HG03571 (cell line): ENCODE data around the gene DDA1.
"Not testable (repeated sequence)": the region's sequence is repeated elsewhere in the genome, so short reads cannot be mapped to it uniquely, and the experiment has no call there.

Experiments used
- ATAC-seq: cut with Tn5 transposase; IDR thresholded peaks from one replicate; pipeline ENCODE4 v1.9.1; 2021; ENCODE audit not compliant: unreplicated experiment

DDA1 gene

DNA sequence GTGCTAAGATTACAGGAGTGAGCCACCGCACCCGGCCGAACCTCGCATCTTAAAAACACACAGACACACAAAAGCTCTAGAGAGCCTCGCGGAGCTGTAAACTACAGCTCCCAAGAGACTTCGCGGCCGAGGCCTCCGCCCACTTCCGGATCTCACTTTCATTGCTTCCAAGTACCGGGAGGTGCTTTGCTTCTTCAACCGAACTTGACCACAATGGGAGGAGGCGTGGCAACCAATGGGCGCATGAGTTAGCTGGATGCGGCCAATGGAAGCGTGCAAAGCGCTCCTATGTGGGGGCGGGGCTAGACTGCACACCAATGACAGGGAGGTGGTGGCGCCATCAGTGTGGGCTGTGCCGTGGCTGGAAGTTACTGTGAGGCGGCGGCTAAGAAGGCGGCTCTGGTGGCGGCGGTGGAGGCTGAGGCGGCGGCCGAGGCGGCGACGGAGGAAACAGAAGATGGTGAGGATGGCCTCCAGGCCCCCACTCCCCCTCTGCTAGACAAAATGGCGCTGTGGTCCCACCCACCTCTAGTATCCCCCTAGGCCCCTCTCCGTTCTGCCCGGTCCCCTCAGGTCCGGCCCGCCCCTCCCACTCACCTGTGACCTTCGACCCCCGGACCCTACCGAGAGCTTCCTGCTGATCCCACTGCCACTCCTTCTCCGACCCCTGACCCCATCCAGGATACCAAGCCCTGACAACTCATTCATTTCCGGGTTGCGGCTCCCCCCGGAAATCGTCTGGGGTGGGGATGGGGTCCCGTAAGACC lies at the start of gene DDA1:
DDA1 (plus strand) TSS at position 366 of the 767 bp plus-strand sequence; CDS start at position 458, 92 bp downstream.
- ATAC-seq, result peak; percentile 48

DNA sequence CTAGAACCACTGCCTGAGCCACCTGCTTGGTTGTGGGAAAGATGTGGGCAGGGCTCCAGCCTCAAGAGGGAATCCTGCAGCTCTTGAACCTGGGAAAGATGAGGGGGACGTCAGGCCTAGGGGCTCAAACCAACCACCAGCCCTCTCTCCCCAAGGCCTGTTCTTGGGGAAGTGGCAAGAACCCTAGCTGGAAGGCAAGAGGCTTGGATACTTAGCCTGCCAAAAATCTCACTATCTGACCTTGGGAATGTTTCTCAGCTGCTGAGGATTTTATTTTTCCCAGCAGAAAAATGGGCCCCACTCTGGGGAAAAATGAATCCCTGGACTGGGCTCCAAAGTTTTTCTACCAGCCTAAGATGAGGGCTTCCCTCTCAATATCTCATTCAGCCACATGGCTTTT lies 49.4 kb upstream of the DDA1 start:
- no peak for ATAC-seq

DNA sequence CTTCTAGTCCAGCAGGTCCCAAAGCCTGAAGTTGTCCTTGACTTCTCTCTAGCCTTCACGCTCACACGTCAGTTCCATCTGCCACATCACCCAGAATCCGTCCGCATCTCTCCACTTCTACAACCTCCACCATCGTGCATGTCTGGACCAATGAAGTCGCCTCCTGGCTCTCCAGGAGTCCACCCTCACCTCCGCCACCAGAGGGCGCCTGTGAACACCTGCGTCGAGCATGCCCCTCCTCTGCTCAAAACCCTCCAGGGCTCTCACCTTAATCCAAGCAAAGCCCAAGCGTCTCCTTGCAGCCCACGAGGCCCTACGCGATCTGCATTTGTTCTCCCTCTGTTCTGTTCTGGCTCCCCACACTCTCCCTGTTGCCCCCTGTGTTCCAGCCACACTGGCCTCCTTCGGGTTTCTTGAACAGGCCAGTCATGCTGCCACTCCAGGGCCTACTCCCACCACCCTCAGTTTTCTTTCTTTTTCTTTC lies 48.5 kb upstream of the DDA1 start:
- peak; percentile 76 for ATAC-seq

DNA sequence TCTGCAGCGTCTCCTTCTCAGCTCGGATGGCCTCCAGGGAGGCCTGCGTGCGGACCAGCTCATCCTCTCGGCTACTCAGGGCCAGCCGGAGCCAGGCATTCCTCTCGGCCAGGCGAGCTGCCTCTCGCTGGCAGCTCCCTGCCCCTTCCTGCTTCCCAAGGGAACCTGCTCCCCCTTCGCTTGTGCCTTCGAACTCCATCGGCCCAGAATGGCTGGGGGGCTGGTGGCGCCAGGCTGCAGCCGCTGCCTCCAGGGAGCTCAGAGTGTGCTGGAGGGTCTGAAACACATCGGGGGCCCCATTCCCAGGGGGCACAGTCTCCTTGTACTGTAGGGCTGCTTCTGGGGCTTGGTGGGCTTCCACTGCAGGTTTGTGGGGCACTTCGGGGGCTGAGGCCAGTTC lies 46.8 kb upstream of the DDA1 start:
- ATAC-seq, result no peak

DNA sequence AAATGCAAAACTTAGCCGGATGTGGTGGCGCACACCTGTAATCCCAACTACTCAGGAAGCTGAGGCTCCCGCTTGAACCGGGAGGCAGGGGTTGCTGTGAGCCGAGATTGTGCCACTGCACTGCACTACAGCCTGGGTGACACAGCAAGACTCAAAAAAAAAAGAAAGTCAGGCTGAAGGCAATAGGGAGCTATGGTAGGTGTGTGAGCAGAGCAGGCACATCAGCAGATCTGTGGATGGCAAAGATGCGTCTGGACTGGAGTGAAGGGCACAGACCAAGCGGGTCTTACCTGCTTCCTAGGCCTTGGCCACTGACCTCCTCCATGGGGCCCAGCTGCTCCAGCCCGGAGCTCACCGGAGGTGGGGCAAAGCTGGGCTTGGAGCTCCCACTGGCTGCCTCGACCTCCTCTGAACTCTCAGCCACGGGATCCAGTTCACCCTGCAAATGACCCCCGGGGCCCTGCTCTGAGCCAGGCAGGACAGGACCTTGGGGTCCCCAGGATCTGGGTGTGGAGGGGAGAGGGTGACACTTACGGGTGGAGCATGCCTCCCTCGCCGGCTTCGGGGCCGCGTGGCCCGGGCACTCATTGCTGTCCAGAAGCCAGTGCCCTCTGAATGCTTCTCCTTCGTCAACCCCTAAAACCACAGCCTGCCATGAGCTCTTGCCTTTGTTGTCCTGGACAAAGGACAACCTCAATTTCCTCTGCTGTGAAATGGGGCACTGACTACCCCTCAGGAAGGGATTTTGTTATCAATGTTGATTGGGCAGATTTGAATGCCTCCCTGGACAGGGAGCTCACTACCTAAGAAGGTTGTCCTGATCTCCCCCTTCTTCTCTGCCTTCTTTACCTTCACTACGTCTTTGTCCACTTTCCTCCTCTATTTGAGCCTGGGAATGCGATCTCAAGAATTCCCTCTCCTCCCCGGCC lies 45.4 kb upstream of the DDA1 start:
- no peak for ATAC-seq

DNA sequence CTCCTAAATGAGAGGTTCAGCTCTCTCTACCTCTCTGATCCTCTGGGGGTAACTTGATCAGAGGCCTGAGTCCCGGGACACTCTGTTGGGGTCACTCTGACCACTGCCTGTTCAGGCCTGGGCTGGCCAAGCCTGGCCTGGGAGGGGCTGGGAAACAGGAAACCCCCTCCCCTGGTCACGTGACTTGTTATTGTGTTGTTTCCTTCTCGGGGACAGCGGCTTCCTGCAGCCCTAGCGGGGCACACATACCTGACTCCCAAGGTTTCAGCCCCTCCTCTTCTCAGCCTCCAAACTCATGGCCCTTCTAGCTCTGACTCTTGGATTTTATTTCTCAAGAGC lies 44.8 kb upstream of the DDA1 start, which contains the start of gene USHBP1:
USHBP1 (minus strand) TSS at position 105 of the 339 bp plus-strand sequence. CDS start 446 bp downstream, outside the sequence.
- ATAC-seq, result no peak

DNA sequence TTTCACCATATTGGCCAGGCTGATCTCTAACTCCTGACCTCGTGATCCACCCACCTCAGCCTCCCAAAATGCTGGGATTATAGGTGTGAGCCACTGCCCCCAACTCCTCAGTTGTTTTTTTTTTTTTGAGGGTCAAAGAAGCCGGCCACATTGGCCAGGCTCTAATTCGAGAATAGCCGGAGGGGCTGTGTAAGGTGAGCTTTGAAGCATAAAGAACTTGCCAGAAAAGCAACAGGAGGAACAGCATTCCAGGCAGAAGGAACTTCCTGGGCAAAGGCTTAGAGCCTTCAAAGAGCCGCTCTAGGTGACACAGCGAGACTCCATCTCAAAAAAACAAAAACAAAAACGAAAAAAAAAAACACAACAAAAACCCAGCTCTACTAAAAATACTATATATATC lies 43.3 kb upstream of the DDA1 start:
- ATAC-seq, result no peak

DNA sequence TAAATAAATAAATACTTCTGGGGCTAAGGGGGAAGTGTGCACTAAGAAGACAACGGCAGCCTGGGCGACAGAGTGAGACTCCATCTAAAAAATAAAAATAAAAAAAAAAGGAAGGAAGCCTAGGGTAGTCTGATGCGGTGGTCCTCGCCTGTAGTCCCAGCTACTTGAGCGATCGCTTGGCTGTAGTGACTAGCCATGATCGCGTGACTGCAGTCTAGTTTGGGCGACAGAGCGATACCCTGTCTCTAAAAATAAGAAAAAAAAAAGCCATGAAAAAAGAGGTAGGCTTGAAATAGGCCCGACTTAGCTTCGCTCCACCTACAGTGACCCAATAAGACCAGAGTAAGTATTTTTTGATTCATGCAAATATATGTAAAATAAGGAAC lies 42.8 kb upstream of the DDA1 start:
- peak; percentile 8 for ATAC-seq

DNA sequence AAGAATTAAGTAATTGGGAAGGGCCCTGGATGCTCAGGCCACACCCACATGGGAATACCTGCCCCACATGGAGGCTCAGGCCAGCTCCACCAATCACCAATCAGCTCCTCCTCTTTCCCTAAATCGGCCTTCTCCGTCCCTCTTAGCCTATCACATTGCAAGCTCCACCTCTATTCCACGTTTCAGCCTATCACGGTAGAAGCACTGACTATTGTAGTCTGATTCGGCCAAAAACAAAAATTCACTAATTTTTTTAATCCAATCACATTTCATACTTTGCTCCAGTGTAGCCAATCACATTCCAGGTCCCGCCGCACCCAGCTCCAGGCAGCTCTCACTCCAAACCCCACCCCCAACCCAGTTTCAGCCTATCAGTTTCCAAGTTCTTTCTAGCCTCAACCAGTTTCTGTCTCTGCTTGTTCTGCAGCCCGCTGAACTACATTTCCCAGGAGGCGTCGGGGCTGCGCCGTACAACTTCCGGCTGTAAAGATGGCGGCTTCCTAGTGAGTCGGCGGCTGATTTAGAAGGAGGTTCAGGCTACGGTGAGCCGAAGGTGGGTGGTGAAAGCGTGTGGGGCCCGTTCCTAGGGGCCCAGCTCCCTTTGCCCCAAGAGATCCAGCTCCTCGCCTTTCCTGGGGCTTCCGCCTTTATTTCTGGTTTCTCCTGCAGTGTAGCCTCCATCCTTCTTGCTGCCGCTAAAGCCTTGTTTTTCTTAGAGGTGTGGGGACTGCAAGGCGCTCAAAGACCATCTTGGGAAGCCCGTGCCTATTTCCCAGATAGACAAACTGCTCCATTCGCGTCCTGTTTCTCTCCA lies 42.2 kb upstream of the DDA1 start, which contains the start of gene BABAM1:
BABAM1 (plus strand) TSS at position 469 of the 814 bp plus-strand sequence. CDS start 1,364 bp downstream, outside the sequence.
- peak; percentile 78 for ATAC-seq

DNA sequence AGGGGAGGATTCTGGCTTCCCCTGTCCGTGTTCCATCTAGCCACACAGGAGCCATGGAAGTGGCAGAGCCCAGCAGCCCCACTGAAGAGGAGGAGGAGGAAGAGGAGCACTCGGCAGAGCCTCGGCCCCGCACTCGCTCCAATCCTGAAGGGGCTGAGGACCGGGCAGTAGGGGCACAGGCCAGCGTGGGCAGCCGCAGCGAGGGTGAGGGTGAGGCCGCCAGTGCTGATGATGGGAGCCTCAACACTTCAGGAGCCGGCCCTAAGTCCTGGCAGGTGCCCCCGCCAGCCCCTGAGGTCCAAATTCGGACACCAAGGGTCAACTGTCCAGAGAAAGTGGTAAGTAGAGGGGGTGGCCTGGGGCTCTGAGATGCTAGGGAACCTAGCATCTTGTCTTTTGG lies 40.6 kb upstream of the DDA1 start:
- no peak for ATAC-seq

DNA sequence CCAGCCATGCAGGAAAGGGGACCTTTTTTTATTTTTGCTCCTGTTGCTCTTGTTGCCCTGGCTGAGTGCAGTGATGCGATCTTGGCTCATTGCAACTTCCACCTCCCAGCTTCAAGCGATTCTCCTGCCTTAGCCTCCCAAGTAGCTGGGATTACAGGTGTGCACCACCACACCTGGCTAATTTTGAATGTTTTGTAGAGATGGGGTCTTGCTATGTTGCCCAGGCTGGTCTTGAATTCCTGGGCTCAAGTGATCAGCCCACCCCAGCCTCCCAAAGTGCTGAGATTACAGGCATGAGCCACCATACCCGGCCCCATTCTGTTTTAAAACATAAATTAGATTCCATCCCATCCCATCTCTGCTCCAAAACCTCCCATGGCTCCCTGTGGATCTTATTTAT lies 34.5 kb upstream of the DDA1 start:
- not testable (repeated sequence) for ATAC-seq

DNA sequence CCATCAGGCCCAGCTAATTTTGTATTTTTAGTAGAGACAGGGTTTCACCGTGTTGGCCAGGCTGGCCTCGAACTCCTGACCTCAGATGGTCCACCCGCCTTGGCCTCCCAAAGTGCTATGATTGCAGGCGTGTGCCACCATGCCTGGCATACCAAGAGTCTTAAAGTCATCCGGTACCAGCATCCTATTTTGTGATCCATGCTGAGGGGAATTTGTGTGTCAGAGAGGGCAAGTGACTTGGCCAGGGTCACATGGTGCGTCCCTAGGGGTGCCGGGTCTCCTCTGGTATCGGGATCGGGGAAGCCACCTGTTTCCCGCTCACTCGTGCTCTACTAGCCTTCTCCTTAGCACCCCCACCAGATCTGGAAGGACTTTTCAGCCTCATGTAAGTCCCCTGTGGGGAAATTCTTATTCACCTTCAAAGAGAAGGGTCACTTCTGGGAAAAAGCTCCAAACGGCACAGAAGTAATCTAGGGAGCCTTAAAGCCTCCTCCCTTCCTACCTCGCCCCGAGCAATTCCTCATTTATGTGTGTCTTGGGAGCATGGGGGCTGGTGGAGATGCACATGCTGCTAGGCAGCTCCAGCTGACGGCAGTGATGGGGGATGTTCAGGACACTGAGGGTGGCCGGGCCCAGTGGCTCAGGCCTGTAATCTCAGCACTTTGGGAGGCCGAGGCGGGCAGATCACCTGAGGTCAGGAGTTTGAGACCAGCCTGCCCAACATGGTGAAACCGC lies 33.8 kb upstream of the DDA1 start:
- ATAC-seq, result no peak

DNA sequence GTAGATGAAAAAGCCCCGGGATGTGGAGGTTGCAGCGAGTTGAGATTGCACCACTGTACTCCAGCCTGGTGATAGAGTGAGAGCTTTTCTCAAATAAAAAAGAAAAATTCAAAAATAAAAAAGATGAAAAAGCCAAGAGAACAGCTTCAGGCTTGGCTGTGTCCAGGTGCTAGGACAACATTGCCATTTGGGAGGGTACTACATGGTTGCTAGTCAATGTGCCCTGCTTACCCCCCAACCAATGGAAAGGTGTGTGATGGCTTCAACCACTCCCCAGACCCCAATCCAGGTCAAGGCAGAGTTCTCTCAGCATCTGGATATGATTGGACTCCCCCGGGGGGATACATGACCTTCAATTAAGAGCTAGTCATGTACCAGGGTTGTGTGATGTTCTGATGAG lies 29.9 kb upstream of the DDA1 start:
- no peak for ATAC-seq

DNA sequence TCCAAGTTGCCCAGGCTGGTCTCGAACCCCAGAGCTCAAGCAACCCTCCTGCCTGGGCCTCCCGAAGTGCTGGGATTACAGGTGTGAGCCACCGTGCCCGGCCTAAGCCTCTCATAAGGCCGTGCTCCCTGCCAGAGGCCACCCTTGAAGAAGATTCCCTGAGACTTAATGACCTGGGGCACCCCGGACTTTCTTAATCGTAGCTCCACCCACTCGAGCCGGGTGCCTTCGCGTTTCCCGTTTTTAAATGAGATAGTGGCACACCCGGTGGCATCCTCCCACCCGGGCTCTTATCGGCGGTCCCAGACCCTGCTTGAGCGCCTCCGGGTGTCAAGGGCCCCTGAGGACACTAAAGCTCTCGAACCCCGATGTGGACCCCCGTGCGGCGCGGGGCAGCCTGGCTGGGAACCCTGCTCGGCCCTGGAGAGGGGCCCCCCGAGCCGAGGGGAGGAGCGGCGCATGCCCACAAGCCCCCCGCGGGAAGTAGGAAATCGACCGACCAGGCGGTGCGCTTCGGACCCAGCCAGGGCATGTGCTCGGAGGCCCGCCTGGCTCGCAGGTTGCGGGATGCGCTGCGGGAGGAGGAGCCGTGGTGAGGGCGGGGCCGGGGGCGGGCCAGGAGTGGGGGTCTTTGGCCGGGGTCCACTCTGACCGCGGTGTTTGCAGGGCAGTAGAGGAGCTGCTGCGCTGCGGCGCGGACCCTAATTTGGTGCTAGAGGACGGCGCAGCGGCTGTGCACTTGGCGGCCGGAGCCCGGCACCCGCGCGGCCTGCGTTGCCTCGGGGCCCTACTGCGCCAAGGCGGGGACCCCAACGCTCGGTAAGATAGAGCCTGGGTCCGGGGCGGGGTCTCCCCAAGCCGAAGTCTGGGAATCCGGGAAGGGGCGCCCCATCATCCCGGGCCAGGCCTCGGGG lies 27.7 kb upstream of the DDA1 start, which contains the start of gene ANKLE1:
ANKLE1 (plus strand) TSS at position 511 of the 914 bp plus-strand sequence; CDS start at position 531, 20 bp downstream.
- ATAC-seq, result no peak

DNA sequence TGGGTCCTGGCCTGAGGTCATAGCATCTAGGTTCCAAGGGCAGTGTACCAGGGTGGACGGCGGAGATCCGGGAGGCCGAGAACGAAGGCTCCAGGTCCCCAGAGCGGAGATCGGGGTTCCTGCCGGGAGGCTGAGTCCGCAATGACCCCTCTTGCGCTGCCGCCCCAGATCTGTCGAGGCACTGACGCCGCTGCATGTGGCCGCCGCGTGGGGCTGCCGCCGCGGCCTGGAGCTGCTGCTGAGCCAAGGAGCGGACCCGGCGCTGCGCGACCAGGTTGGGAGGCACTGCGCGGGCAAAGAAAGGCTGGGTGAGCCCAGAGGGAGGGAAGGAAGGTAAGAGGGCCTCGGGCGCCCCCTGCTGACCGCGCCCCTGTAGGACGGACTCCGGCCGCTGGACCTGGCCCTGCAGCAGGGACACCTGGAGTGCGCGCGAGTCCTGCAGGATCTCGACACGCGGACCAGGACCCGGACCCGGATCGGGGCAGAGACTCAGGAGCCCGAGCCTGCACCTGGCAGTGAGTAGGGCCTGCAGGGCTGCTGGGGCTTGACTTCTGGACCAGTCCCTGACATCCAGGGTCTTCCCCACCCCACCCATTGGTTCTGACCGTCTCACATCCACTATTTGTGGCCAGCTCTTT lies 26.8 kb upstream of the DDA1 start:
- ATAC-seq, result peak; percentile 53

DNA sequence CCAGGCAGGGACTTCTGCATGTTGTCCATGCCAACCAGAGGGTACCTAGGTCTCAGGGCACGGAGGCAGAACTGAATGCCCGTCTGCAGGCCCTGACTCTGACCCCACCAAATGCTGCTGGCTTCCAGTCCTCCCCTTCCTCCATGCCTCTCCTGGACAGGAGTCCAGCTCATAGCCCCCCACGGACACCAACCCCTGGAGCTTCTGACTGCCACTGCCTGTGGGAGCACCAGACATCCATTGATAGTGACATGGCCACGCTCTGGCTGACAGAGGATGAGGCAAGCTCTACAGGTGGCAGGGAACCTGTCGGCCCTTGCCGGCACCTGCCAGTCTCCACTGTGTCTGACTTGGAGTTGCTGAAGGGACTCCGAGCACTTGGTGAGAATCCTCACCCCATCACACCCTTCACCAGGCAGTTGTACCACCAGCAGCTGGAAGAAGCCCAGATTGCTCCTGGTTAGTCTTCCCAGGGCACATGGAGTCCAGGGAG lies 25.8 kb upstream of the DDA1 start:
- no peak for ATAC-seq

DNA sequence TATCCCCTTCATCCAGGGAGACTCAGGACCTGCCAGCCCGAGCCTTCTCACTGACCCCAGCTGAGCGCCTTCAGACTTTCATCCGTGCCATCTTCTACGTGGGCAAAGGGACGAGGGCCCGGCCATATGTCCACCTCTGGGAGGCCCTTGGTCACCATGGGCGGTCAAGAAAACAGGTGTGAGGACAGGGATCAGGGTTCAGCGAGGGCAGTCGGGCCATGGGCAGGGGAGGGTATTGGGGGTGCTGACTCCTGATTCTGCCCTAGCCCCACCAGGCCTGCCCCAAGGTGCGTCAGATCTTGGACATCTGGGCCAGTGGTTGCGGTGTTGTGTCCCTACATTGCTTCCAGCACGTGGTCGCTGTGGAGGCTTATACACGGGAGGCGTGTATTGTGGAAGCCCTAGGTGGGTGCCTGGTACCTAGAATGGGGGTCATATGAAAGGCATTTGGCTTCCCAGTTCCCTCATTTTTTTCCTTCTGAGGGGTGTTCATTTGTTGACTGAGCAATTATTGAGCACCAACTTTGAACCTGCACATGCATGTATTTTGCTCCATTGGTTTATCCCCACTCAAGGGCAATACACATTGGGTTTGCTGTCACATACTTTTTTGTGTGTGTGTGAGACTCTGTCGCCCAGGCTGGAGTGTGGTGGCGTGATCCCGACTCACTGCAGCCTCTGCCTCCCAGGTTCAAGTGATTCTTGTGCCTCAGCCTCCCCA lies 23.8 kb upstream of the DDA1 start:
- no peak for ATAC-seq

DNA sequence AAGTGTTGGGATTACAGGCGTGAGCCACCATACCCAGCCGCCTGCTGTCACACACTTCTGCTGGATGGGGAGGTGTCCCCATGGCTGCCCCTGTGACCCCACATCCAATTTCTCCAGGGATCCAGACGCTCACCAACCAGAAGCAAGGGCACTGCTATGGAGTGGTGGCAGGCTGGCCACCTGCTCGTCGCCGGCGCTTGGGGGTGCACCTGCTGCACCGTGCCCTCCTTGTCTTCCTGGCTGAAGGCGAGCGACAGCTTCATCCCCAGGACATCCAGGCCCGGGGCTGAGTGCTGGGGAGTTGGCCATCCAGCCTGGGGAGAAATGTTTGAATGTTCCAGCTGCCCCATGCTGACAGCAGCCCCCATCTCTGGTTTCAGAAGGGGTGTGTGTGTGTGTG lies 23.1 kb upstream of the DDA1 start:
- ATAC-seq, result no peak
